ENCODE data around the gene GRM1. TPM values are rescaled to one million over a fixed set of nuclear protein-coding genes. Genes with fewer than 3 reads are reported as not detected.

Gene GRM1
- total and polyA plus RNA-seq, 7 experiments from 2014 or later, result not detected

GRCh38 chr6:146361128-146361924 lies 332.5 kb downstream of the GRM1 start:
- Histone ChIP-seq H3K27me3 (ENCODE audit: control insufficient read depth in 2 of 2, insufficient read depth in 2 of 2, low read length in 2 of 2) (no peaks in the 10 kb centered on the region), H3K4me3 (ENCODE audit: low read length) (no peak overlapping the region), H3K36me3 (ENCODE audit: control insufficient read depth in 2 of 3, insufficient read depth in 3 of 3, low read length in 3 of 3) (no peaks in the 10 kb centered on the region), H3K4me1 (ENCODE audit: control insufficient read depth in 2 of 2, insufficient read depth in 2 of 2, low read length in 2 of 2) (no peaks in the 10 kb centered on the region), H3K27ac (ENCODE audit: low read depth, low read length) (no peak overlapping the region), H3K9me3 (ENCODE audit: control insufficient read depth in 2 of 3, low read length in 3 of 3) (no peaks in the 10 kb centered on the region)
- ChIA-PET POLR2A (no interaction called here), CTCF (no interaction called here)
- DNase-seq (no peak), ATAC-seq (no peak)
- no peak overlapping the region for H3K27ac Mint-ChIP-seq
- H3K4me3 Mint-ChIP-seq, result no peak overlapping the region
- H3K9me3 Mint-ChIP-seq, result peaks cover 0 to 7% (median 0%) of the 10 kb centered on the region in 11 donors
- intact Hi-C loops (cut with micrococcal nuclease), result no loop called here
- H3K4me1 Mint-ChIP-seq, result peaks cover 0 to 12% (median 0%) of the 10 kb centered on the region in 7 donors
- no peaks in the 10 kb centered on the region for H3K36me3 Mint-ChIP-seq
- H3K27me3 Mint-ChIP-seq, result peaks cover 0 to 6% (median 5%) of the 10 kb centered on the region in 5 donors

- H3K9me3 ChIP-seq (ENCODE audit: control insufficient read depth in 2 of 3, low read length in 3 of 3), result no peaks in the 10 kb centered on the region
- DNase-seq (no peak), ATAC-seq (no peak)
- no peak overlapping the region for H3K27ac ChIP-seq (ENCODE audit: low read depth, low read length)
- POLR2A ChIA-PET, result interaction anchor here (0.8 kb wide), 1 partner anchor 61 kb away, joined by 3 read pairs; no protein-coding TSS in a partner anchor
- CTCF ChIA-PET, result no interaction called here
- Mint-ChIP-seq H3K4me3 (no peak overlapping the region), H3K27me3 (peaks cover 0 to 5% (median 0%) of the 10 kb centered on the region in 5 donors), H3K36me3 (no peaks in the 10 kb centered on the region), H3K27ac (no peak overlapping the region), H3K9me3 (peaks cover 0 to 2% (median 0%) of the 10 kb centered on the region in 11 donors), H3K4me1 (no peaks in the 10 kb centered on the region)
- intact Hi-C loops (cut with micrococcal nuclease), result no loop called here
- no peaks in the 10 kb centered on the region for H3K27me3 ChIP-seq (ENCODE audit: control insufficient read depth in 2 of 2, insufficient read depth in 2 of 2, low read length in 2 of 2)
- H3K4me3 ChIP-seq (ENCODE audit: low read length), result no peak overlapping the region
- H3K36me3 ChIP-seq (ENCODE audit: control insufficient read depth in 2 of 3, insufficient read depth in 3 of 3, low read length in 3 of 3), result no peaks in the 10 kb centered on the region
- H3K4me1 ChIP-seq (ENCODE audit: control insufficient read depth in 2 of 2, insufficient read depth in 2 of 2, low read length in 2 of 2), result no peaks in the 10 kb centered on the region
Observed at GRCh38 chr6:146363838-146364607, 335.2 kb downstream of the GRM1 start.

GRCh38 chr6:146364816-146365594 lies 336.1 kb downstream of the GRM1 start:
- Mint-ChIP-seq H3K36me3 (no peaks in the 10 kb centered on the region), H3K4me1 (no peaks in the 10 kb centered on the region), H3K9me3 (peaks cover 0 to 4% (median 0%) of the 10 kb centered on the region in 11 donors), H3K27ac (no peak overlapping the region), H3K27me3 (peaks cover 0 to 5% (median 0%) of the 10 kb centered on the region in 5 donors), H3K4me3 (no peak overlapping the region)
- ATAC-seq, result no peak
- Histone ChIP-seq H3K4me1 (ENCODE audit: control insufficient read depth in 2 of 2, insufficient read depth in 2 of 2, low read length in 2 of 2) (no peaks in the 10 kb centered on the region), H3K36me3 (ENCODE audit: control insufficient read depth in 2 of 3, insufficient read depth in 3 of 3, low read length in 3 of 3) (no peaks in the 10 kb centered on the region), H3K4me3 (ENCODE audit: low read length) (no peak overlapping the region), H3K27me3 (ENCODE audit: control insufficient read depth in 2 of 2, insufficient read depth in 2 of 2, low read length in 2 of 2) (no peaks in the 10 kb centered on the region), H3K9me3 (ENCODE audit: control insufficient read depth in 2 of 3, low read length in 3 of 3) (no peaks in the 10 kb centered on the region), H3K27ac (ENCODE audit: low read depth, low read length) (no peak overlapping the region)
- ChIA-PET CTCF (no interaction called here), POLR2A (no interaction called here)
- intact Hi-C loops (cut with micrococcal nuclease), result no loop called here
- no peak for DNase-seq

- intact Hi-C loops (cut with micrococcal nuclease), result no loop called here
- Histone ChIP-seq H3K4me1 (ENCODE audit: control insufficient read depth in 2 of 2, insufficient read depth in 2 of 2, low read length in 2 of 2) (no peaks in the 10 kb centered on the region), H3K9me3 (ENCODE audit: control insufficient read depth in 2 of 3, low read length in 3 of 3) (no peaks in the 10 kb centered on the region), H3K4me3 (ENCODE audit: low read length) (no peak overlapping the region), H3K27ac (ENCODE audit: low read depth, low read length) (no peak overlapping the region), H3K36me3 (ENCODE audit: control insufficient read depth in 2 of 3, insufficient read depth in 3 of 3, low read length in 3 of 3) (no peaks in the 10 kb centered on the region), H3K27me3 (ENCODE audit: control insufficient read depth in 2 of 2, insufficient read depth in 2 of 2, low read length in 2 of 2) (no peaks in the 10 kb centered on the region)
- H3K4me1 Mint-ChIP-seq, result no peaks in the 10 kb centered on the region
- no peak overlapping the region for H3K4me3 Mint-ChIP-seq
- CTCF ChIA-PET, result no interaction called here
- no peak overlapping the region for H3K27ac Mint-ChIP-seq
- ATAC-seq, result no peak
- DNase-seq, result no peak
- no peaks in the 10 kb centered on the region for H3K27me3 Mint-ChIP-seq
- H3K36me3 Mint-ChIP-seq, result no peaks in the 10 kb centered on the region
- H3K9me3 Mint-ChIP-seq, result peaks cover 0 to 13% (median 4%) of the 10 kb centered on the region in 11 donors
- POLR2A ChIA-PET, result no interaction called here
Observed at GRCh38 chr6:146367061-146367460, 338.2 kb downstream of the GRM1 start.

- H3K36me3 ChIP-seq (ENCODE audit: control insufficient read depth in 2 of 3, insufficient read depth in 3 of 3, low read length in 3 of 3), result no peaks in the 10 kb centered on the region
- H3K4me1 ChIP-seq (ENCODE audit: control insufficient read depth in 2 of 2, insufficient read depth in 2 of 2, low read length in 2 of 2), result no peaks in the 10 kb centered on the region
- Mint-ChIP-seq H3K27me3 (no peaks in the 10 kb centered on the region), H3K4me1 (no peaks in the 10 kb centered on the region), H3K4me3 (no peak overlapping the region), H3K9me3 (peaks cover 0 to 15% (median 4%) of the 10 kb centered on the region in 11 donors), H3K27ac (no peak overlapping the region), H3K36me3 (no peaks in the 10 kb centered on the region)
- CTCF ChIA-PET, result no interaction called here
- intact Hi-C loops (cut with micrococcal nuclease), result no loop called here
- ATAC-seq (no peak), DNase-seq (no peak)
- H3K4me3 ChIP-seq (ENCODE audit: low read length), result no peak overlapping the region
- no peak overlapping the region for H3K27ac ChIP-seq (ENCODE audit: low read depth, low read length)
- no peaks in the 10 kb centered on the region for H3K9me3 ChIP-seq (ENCODE audit: control insufficient read depth in 2 of 3, low read length in 3 of 3)
- POLR2A ChIA-PET, result no interaction called here
- no peaks in the 10 kb centered on the region for H3K27me3 ChIP-seq (ENCODE audit: control insufficient read depth in 2 of 2, insufficient read depth in 2 of 2, low read length in 2 of 2)
Observed at GRCh38 chr6:146369866-146370265, 341.0 kb downstream of the GRM1 start.

GRCh38 chr6:146381486-146381885 lies 352.6 kb downstream of the GRM1 start:
- H3K27me3 Mint-ChIP-seq, result peaks cover 0 to 11% (median 0%) of the 10 kb centered on the region in 5 donors
- no peaks in the 10 kb centered on the region for H3K4me1 Mint-ChIP-seq
- no peaks in the 10 kb centered on the region for H3K9me3 ChIP-seq (ENCODE audit: control insufficient read depth in 2 of 3, low read length in 3 of 3)
- no peaks in the 10 kb centered on the region for H3K27me3 ChIP-seq (ENCODE audit: control insufficient read depth in 2 of 2, insufficient read depth in 2 of 2, low read length in 2 of 2)
- H3K36me3 Mint-ChIP-seq, result no peaks in the 10 kb centered on the region
- H3K4me1 ChIP-seq (ENCODE audit: control insufficient read depth in 2 of 2, insufficient read depth in 2 of 2, low read length in 2 of 2), result no peaks in the 10 kb centered on the region
- DNase-seq (no peak), ATAC-seq (no peak)
- H3K36me3 ChIP-seq (ENCODE audit: control insufficient read depth in 2 of 3, insufficient read depth in 3 of 3, low read length in 3 of 3), result no peaks in the 10 kb centered on the region
- H3K27ac Mint-ChIP-seq, result no peak overlapping the region
- intact Hi-C loops (cut with micrococcal nuclease), result no loop called here
- no peak overlapping the region for H3K4me3 ChIP-seq (ENCODE audit: low read length)
- no peak overlapping the region for H3K4me3 Mint-ChIP-seq
- ChIA-PET CTCF (no interaction called here), POLR2A (no interaction called here)
- H3K9me3 Mint-ChIP-seq, result peaks cover 0 to 10% (median 2%) of the 10 kb centered on the region in 11 donors
- H3K27ac ChIP-seq (ENCODE audit: low read depth, low read length), result no peak overlapping the region
